ENCODE measurements around the gene FOXC1. TPM values are rescaled to one million over a fixed set of nuclear protein-coding genes. Genes with fewer than 3 reads are reported as not detected.

FOXC1 gene
- total and polyA plus RNA-seq, 2 of the 13 experiments (the other 11 are each of a cell fraction or from before 2014, with no cell fraction given) = 0.44 to 0.55 TPM

DNA sequence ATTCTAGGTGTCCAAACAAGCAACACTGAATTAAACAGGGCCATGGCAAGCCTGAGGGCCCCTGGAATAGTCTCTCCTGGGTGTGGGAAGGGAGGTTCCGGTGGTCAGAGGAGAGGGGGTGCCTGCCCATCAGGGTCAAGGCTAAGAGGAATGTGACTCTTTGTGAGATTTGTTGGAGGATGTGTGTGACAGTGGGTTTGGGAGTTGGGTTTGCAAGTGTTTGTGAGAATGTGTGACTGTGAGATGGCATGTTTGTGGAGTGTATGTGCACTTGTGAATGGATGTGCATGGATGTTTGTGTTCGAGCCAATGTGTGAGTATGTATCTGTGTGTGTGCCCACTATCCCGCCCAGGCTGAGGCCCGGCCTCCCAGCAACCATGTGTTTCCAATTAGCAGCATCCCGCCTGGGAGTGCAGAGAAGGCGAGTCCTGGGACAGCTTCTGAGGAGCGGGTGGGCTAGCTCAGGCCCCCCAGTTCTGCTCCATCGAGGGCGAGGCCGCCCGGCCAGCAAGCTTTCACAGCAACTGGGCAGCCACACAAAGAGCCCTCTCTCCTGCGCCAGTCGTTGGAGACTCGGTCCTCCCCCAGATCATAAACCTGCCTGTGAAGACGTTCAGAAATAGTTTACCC, 12.6 kb downstream of the FOXC1 start:
- H3K9ac ChIP-seq (ENCODE audit: insufficient read depth, low read depth, low read length) = no peak overlapping the region
- H3K4me1 ChIP-seq (ENCODE audit: insufficient read depth, low read length) = no peaks in the 10 kb centered on the region
- CTCF ChIA-PET (ENCODE audit: low intra/inter-chr PET ratio, low total read pairs) = no interaction called here
- no peaks in the 10 kb centered on the region for H3K27me3 ChIP-seq (ENCODE audit: control insufficient read depth in 1 of 2, insufficient read depth in 2 of 2, low read length in 2 of 2)
- ATAC-seq (no peak), DNase-seq (ENCODE audit: low spot score) (no peak), FAIRE-seq (no peak)
- POLR2A ChIA-PET = no interaction called here
- TF ChIP-seq NFKB2 (CRISPR knock-in tag; IDR thresholded peaks at IDR 0.05; ENCODE audit: borderline replicate concordance) (no peak), AGO2 (optimal IDR thresholded peaks at IDR 0.05; ENCODE audit: low read depth, low read length) (peak; percentile 61), RBM22 (optimal IDR thresholded peaks at IDR 0.05; ENCODE audit: low read length) (peak; percentile 88)
- no TSS peak for BruUV-seq (replicated peaks)
- H4K20me1 ChIP-seq (ENCODE audit: insufficient read depth, low read length) = no peaks in the 10 kb centered on the region; the same call in 1 of the 2 replicates
- H2AFZ ChIP-seq (ENCODE audit: low read length) = no peak overlapping the region
- H3K4me3 ChIP-seq (replicated peaks in 1 of 3; ENCODE audit: insufficient read depth in 1 of 3, low read depth in 2 of 3, low read length in 3 of 3) = no peak overlapping the region
- H3K79me2 ChIP-seq (ENCODE audit: insufficient read depth, low read length) = no peaks in the 10 kb centered on the region
- H3K36me3 ChIP-seq (replicated peaks in 1 of 2; ENCODE audit: control insufficient read depth in 1 of 2, insufficient read depth in 2 of 2, low read length in 2 of 2) = peaks cover 4 to 34% of the 10 kb centered on the region in 2 experiments
- intact Hi-C loops (cut with micrococcal nuclease; ENCODE audit: unreplicated experiment) (no loop called here), in situ Hi-C loops (cut with HindIII; ENCODE audit: extremely low pct_ligation_motif_present, low pct_unique_long_range_greater_than_20kb) (no loop called here)
- no peak overlapping the region for H3K27ac ChIP-seq (ENCODE audit: extremely low read length, insufficient read depth, low read length)
- H3K4me2 ChIP-seq (ENCODE audit: low read depth, low read length) = no peak overlapping the region
- over 99% methylated on average over 13 of the region's 15 CpGs for WGBS (ENCODE audit: low lambda C conversion rate)
- no peaks in the 10 kb centered on the region for H3K9me3 ChIP-seq (ENCODE audit: low read length)

DNA sequence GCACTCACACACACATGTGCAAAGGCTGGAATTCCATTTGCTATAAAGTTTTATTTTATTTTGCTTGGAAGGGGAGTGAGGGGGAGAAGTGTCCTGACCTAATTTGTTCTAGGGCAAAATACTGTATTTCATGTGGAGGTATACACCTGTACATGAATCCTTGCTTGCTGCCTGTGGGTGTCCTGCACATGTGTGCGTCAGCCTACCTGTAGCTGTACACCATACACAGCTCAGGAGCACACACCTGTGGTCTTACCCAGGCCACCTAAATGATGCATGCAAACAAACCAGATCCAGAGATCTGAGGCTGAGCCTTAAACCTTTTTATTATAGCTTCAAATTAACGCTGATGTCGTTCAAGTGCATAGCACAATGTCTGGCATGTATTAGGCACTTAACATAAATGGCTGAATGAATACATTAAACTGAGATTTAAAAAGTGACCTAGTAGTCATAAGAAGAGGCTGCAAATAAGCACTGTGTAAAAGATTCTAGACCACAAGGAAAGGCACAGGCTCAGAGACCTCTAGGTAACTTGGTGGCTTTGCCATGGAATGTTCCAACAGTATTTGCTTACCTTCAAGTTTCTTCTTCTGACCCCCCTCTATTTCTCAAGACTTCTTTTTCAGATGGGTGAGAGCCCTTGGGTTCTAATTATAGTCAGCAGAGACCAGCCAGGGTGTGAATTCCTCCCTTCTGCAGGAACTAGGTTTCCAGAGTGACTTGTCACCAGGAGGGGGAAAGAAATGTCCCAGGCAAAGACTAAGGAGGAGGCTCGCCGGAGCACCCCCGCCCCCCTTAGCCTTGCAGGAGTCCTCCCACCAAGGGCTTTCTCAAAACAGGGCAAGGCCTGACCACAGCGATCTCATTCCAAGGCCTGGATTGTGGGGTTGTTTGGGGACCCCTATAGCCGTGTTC, 13.4 kb downstream of the FOXC1 start:
- in situ Hi-C loops (cut with HindIII; ENCODE audit: extremely low pct_ligation_motif_present, low pct_unique_long_range_greater_than_20kb) (no loop called here), intact Hi-C loops (cut with micrococcal nuclease; ENCODE audit: unreplicated experiment) (no loop called here)
- Histone ChIP-seq H3K36me3 (replicated peaks in 1 of 2; ENCODE audit: control insufficient read depth in 1 of 2, insufficient read depth in 2 of 2, low read length in 2 of 2) (peaks cover 4 to 34% of the 10 kb centered on the region in 2 experiments), H2AFZ (ENCODE audit: low read length) (no peak overlapping the region), H3K27ac (ENCODE audit: extremely low read length, insufficient read depth, low read length) (no peak overlapping the region), H3K9me3 (ENCODE audit: low read length) (no peaks in the 10 kb centered on the region), H3K9ac (ENCODE audit: insufficient read depth, low read depth, low read length) (no peak overlapping the region), H3K4me1 (ENCODE audit: insufficient read depth, low read length) (no peaks in the 10 kb centered on the region), H3K4me2 (ENCODE audit: low read depth, low read length) (no peak overlapping the region), H3K4me3 (replicated peaks in 1 of 3; ENCODE audit: insufficient read depth in 1 of 3, low read depth in 2 of 3, low read length in 3 of 3) (no peak overlapping the region), H4K20me1 (ENCODE audit: insufficient read depth, low read length) (no peaks in the 10 kb centered on the region; the same call in 1 of the 2 replicates), H3K27me3 (ENCODE audit: control insufficient read depth in 1 of 2, insufficient read depth in 2 of 2, low read length in 2 of 2) (no peaks in the 10 kb centered on the region), H3K79me2 (ENCODE audit: insufficient read depth, low read length) (no peaks in the 10 kb centered on the region)
- CTCF ChIA-PET (ENCODE audit: low intra/inter-chr PET ratio, low total read pairs) = no interaction called here
- DNase-seq (ENCODE audit: low spot score) (no peak), ATAC-seq (no peak), FAIRE-seq (no peak)
- BruUV-seq (replicated peaks) = no TSS peak
- WGBS (ENCODE audit: low lambda C conversion rate) = 99% methylated on average over 8 of the region's 8 CpGs
- TF ChIP-seq RBM22 (optimal IDR thresholded peaks at IDR 0.05; ENCODE audit: low read length) = peak; percentile 74
- no peak for TF ChIP-seq ATM (IDR thresholded peaks at IDR 0.05; ENCODE audit: borderline replicate concordance)
- POLR2A ChIA-PET = no interaction called here

Measured in HepG2 (cell line).